T-helper 9 cell (primary cell): ENCODE data around the gene C9orf85.
"Not testable (repeated sequence)": the region's sequence is repeated elsewhere in the genome, so short reads cannot be mapped to it uniquely, and the experiment has no call there.

ENCODE experiments used
- DNase-seq: peaks from one replicate; pipeline ENCODE4 v3.0.0-alpha.2; 2020

Gene C9orf85

DNA sequence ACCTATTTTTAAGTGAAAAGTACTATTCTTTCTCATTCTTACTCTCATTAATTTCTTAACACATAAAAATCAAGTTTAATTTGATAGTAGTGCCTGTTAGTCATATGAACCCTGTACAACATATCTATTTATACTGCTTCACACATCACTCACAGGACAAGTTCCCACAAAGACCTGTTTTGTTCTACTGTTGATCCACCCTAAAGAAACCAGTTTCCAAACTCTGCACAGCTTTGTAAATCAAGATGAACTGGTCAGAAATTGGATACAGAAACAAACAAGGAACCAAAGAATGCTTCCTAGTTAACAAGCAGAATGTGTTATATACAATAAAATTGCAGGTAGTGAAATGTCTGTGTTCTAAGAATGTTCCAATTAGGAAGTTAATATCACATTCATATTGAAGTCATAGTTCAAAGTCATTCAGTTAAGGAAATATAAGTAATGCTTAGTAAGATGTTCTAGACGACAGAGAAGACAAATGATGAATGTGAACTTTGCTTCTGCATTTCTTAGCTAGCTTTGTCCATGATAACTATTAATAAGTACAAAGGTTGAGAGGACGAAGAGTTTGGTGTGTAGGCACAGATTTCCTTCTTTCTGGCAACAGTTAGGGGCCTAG lies 33.4 kb downstream of the C9orf85 start:
- DNase-seq = no peak

DNA sequence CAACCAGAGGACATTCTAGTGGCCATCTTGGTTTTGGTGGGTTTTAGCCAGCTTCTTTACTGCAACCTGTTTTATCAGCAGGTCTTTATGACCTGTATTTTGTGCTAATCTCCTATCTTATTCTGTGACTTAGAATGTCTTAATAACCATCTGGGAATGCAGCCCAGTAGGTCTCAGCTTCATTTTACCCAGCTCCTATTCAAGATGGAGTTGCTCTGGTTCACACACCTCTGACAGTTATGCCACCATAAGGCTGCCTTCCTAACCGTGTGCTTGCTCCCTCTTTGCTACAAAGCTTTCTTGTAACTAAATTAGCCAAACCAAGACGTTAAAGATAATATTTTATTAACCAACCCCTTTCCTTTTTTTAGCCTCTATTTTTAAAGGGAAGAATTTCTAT lies 43.2 kb downstream of the C9orf85 start:
- not testable (repeated sequence) for DNase-seq

DNA sequence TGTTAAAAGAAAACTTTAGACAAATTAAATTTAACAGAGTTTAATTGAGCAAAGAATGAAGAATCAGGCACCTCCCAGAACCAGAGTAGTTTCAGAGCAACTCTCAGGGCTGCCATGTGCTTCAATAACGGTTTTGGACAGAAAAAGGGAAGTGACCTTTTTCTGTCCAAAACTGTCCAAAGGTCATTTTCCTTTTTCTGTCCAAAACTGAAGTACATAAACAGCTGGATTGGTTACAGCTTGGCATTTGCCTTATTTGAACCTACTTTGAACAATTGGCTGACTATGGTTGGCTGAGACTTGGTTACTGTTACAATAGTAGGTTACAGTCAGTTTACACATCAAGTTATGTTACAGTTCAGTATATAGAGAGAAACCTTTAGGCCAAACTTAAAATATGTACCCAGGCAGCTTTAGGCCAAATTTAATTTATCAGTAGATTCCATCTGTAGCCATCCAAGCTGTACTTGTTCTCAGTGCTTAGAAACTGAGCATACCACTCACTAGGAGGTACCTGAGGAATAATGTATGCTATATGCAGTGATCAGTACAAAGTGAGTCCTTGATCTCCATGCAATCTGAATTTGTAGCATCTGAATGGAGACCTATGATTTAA lies 44.0 kb downstream of the C9orf85 start:
- no peak for DNase-seq

GRCh38 chr9:71962328-71962727 lies 50.9 kb downstream of the C9orf85 start:
- DNase-seq = no peak

DNA sequence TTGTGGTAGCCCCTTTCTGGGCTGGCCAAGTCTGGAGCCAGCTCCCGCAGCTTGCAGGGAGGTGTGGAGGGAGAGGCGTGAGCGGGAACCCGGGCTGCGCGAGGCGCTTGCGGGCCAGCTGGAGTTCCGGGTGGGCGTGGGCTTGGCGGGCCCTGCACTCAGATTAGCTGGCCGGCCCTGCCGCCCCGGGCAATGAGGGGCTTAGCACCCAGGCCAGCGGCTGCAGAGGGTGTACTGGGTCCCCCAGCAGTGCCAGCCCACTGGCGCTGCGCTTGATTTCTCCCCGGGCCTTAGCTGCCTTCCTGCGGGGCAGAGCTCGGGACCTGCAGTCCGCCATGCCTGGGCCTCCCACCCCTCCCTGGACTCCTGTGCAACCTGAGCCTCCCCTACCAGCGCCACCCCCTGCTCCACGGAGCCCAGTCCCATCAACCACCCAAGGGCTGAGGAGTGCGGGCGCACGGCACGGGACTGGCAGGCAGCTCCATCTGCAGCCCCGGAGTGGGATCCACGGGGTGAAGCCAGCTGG lies 52.1 kb downstream of the C9orf85 start:
- not testable (repeated sequence) for DNase-seq

- DNase-seq = no peak
Measured at GRCh38 chr9:71965403-71965802, 54.0 kb downstream of the C9orf85 start.

GRCh38 chr9:71966601-71967000 lies 55.2 kb downstream of the C9orf85 start:
- no peak for DNase-seq

- DNase-seq = no peak
Measured at GRCh38 chr9:71968541-71969090, 57.2 kb downstream of the C9orf85 start.

- DNase-seq = no peak
Measured at GRCh38 chr9:71975833-71976232, 64.4 kb downstream of the C9orf85 start.

GRCh38 chr9:71977003-71977402 lies 65.6 kb downstream of the C9orf85 start:
- no peak for DNase-seq

DNA sequence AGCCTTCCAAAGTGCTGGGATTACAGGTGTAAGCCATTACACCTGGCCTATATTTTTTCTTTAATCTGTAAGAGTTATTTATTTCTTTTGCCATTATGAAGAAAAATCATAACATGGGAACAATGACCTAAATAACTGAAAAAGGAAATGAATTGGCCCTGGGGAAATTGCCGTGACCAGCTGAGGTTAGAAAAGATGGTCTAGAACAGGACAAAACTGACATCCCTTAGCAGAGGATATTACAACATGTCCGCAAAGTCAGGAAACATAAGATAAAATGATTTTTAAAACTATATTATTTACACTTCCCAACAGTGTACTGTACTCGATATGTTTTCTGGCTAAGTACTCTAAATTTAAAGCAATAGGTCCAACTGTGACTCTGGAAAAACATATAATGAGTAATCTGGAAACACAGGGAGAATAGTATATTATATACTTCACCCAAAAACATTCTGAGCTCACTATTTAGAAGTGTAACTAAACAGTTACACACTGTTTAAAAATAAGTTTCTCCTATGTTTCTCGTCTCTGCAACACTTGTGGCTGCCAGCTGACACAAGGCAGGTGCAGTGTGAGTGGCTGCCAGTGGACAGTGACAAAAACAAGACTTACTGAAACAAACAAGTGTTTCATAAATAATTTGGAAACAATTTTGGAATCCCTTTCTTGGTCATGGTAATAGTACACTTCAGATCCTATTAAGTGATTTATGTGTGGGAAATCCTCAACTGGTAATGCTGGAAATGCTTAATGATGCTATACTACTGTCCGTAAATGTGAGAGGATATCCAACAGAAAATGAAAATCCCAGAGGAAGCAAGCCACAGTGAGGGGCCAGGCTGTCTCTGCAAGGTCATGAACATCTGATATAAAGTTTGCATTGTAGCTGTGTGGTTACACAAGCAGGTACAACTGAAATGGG lies 69.1 kb downstream of the C9orf85 start:
- DNase-seq = no peak

- DNase-seq = no peak
Measured at GRCh38 chr9:71981944-71982343, 70.5 kb downstream of the C9orf85 start.

GRCh38 chr9:71984403-71984802 lies 73.0 kb downstream of the C9orf85 start:
- no peak for DNase-seq

- no peak for DNase-seq
Measured at GRCh38 chr9:71984831-71985281, 73.4 kb downstream of the C9orf85 start.

DNA sequence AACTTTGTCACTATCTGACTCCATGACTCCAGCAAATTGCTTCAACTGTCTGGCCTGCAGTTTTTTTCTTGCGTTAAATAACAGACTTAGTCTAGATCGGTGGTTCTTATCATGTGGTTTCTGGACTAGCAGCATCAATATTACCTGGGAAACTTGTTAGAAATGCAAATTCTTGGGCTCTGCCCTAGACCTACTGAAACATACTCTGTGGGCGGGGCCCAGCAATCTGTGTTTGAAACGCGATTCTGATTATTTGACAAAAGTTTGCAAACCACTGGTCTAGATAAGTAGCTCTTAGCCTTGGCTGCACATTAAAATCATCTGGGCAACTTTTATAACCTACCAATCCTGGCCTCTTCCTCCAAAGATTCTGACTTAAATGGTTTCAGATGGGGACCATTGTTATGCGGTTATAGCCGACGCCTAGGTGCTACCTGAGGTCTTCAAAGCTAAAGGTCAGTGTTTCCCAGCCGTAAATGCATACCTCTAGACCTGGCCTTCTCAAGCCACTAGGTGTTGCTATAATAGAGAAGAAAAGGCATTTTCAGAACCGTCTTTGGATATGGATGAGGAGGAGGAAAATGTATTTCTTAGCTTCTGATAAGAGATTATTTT lies 74.0 kb downstream of the C9orf85 start:
- DNase-seq = no peak

GRCh38 chr9:71986900-71987299 lies 75.5 kb downstream of the C9orf85 start:
- DNase-seq = no peak

GRCh38 chr9:71987471-71988371 lies 76.3 kb downstream of the C9orf85 start:
- DNase-seq = no peak

GRCh38 chr9:71990466-71990865 lies 79.0 kb downstream of the C9orf85 start:
- no peak for DNase-seq

- DNase-seq = no peak
Measured at GRCh38 chr9:72005451-72005850, 94.0 kb downstream of the C9orf85 start.

DNA sequence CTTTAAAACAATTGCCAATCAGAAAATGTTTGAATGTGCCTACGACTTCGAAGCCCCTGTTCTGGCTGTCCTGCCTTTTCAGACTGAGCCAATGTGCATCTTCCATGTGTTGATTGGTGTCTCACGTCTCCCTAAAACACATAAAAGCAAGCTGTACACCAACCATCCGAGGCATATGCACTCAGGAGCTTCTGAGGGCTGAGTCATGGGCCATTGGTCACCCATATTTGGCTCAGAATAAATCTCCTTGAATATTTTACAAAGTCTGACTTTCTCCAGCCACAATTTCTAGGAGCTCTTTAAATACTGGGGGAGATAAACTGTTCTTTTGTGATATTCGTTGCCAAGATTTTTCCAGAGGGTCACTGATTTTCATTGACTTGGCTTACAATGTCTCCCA lies 95.1 kb downstream of the C9orf85 start:
- DNase-seq = no peak

- DNase-seq = not testable (repeated sequence)
Measured at GRCh38 chr9:72007726-72008125, 96.3 kb downstream of the C9orf85 start.

DNA sequence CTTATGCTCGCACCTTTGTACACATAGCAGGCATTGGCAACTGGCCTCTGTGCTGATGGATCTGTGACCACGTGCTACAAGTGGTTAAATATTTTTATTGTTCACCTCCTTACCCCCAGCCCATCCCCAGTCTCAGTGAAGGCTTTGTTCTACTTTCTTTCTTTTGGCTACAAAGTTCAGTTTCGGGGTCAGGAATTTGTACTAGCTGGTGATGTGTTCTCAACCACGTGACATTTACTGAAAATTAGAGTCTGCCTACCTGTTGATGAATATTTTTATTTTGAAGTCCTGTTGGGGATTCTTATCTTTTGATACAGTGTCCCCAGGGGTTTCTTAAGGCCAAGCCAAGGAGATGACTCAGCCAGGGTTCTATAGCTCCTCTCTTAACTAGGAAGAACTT lies 101.2 kb downstream of the C9orf85 start:
- no peak for DNase-seq
